NCI-H2029 treated with DMSO at 0.1 percent for 48 hours (cell line): ENCODE measurements around the gene CAMK1D.
"Not testable (repeated sequence)": the region's sequence is repeated elsewhere in the genome, so short reads cannot be mapped to it uniquely, and the experiment has no call there.

Experiments
- DNase-seq: peaks from one replicate; lab custom pipeline; 2025; lab: John Stamatoyannopoulos, UW

CAMK1D gene

DNA sequence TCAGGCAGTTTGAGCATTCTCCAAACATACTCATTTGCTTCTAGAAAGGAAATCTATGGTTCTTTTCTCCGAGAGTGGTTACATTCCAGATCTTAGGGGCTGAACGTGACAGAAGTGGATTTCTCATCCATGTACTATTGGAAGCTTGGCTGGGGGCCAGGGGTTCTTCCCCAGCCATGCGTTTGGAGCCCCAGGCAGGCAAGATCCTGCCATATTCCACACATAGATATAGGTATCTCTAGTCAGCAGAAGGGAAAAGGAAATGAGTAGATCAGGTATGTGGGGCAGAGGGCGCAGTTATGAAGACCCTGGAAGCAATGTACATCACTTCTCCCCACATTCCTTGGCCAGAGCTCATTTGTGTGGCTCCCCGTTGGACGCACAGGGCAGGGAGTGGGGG lies 352.3 kb downstream of the CAMK1D start:
- DNase-seq, result no peak

DNA sequence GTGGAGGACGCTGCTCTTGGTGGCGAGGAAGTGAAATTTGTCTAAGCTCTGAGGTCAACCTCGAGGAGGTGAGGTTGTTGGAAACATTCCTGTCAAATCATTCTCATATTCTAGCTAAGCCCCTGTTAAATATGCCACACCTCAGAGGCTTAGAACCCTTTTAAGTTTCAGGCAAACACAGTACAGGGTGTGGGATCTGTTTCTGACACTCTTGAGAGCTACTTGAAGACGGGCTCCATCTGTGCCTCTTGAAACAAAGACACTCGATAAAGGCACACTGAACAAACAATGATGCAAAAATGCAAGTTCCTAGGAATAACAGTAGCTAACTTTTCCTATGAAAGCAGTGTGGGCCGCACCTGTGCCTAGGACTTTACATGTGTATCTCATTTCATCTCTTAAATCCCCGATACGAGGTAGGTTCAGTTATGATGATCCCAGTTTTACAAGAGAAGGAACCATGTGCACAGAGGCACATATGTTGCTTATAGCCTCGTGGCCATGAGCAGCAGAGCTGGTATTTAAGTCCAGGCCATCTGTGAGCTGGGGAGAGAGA lies 352.9 kb downstream of the CAMK1D start:
- DNase-seq, result no peak

DNA sequence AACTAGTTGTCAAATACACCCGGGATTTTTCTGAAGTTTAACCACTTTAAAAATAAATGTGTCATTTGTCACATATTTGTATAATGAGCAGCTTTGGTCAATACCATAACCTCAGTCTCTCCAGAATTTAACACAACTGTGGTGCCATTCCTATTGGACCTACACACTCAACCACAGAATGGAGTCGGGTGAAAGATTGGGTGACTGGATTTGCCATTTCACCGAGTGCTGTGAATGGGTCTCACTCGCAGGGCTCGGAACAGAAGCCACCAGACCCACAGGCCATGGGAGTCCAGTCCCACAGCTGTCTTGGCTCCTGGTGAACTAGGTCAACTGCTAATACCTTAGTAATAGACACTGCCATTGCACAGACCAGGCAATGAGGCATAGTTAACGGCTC lies 353.8 kb downstream of the CAMK1D start:
- no peak for DNase-seq

DNA sequence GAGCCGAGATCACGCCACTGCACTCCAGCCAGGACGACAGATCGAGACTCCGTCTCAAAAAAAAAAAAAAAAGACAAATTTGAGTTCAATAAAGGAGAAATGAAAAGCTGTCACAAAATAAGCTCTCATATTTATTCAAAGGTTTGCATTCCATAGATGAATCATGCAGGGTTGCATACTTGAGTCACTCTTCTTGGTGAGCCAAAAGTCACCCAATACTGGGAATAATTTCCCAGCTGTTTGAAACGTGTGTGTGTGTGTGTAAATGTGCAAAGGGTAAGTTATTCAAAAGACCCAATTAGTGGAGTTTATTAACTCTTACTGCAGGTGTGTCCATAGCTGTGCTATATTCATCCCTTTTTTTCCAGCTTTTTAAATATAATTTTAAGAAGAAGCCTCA lies 354.5 kb downstream of the CAMK1D start:
- DNase-seq, result no peak

DNA sequence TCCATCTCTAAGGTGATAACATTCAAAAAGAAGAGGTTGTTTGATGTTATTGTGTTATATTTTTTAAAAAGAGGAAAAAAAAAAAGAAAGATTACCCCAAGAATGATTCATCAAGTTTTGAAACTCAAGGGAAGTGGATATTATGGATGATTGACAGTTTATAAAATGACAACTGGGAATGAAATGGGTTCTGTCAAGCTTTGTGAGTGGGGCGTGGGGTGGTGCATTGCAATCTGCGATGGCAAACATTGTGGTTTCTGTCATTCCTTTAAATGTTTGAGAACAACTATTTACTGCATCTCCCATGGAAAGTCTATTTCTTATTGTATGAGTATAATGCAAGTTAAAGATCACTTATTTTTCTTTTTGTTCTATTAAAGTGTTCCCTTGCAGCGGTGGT lies 355.1 kb downstream of the CAMK1D start:
- DNase-seq, result no peak

DNA sequence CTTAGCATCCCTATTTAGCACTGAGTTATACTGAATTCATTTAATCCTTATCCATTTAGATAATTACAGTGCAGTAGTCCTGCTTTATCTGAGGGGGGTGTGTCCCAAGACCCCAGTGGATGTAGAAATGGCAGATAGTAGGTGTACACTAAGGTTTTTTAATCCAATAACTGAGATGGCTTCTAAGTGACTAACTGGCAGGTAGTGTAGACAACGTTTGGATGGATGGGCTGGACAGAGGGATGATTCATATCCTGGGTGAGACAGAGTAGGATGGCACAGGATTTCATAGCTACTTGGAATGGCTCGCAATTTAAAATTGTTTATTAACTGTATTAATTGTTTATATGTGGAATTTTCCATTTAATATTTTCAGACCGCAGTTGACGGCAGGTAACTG lies 356.6 kb downstream of the CAMK1D start:
- DNase-seq, result no peak

DNA sequence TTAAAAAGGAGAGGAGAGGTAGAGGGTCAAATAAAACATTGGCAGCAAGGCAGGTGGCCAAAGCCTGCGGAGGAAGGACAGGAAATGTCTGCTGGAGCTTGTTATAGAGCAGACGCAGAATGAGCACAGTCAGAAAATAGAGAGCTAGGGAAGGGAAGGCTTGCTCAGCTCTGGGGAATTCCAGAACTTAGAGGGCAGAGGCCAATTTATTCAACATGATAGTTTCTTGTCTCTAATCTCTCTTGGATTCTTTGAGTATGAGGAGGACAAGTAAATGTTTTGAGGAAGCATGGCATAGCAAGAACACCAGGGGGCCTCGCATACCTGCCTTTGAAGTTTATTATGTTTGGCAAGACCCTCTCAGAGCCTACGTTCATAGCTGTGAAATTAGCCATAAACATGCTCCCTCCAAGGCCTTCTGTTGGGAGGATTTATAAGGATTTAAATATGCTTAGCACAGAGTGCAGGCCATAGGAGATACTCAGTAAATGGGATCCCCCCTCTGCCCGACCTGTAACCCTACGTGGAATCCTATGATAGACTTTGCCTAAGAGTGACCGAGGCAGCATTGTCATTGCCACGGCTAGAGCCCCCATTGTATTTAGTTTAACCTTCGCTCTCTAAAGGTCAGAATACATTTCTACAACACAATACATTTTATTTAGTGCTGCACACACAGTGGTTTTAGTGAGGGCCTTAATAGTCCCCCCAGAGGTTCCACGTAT lies 358.3 kb downstream of the CAMK1D start:
- DNase-seq, result no peak

DNA sequence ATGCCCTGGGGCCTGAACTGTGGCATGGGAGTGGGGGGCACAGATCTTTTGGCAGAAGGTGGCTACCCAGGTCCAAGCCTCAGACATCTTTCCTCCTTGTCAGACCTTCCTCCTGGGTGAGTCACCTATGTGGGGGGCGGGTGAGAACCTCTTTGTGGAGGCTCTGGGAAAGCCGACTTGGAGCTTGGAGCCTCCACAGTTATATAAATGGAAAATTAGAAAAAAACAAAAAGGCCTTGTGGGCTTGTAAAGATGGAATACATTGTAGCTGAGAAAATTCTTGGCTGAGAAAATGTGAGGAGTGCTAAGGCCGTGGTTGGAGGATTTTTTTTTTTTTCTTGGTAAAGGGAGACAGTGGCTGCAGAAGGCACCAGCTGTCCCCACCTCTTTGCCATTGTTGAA lies 359.7 kb downstream of the CAMK1D start:
- no peak for DNase-seq

DNA sequence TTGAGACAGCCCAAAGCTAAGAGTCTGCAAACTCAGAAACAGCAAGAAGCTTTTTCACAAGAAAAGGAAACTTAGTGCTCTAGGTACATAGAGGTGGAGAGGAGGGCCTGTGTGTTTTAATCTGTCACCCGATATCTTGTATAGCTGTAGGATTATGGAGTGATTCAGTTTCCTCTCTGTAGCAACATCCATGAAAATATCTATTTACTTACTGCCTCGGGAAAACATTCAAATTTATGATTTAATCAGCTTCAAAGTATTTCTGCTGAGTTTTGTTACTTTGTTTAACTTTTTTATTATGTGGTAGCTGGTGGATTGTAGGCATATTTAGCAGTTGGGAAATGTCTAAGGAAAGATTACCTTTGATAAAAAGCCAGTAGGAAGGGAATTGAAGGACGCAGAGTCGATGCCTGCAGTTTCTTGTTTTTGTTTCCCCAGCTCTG lies 360.2 kb downstream of the CAMK1D start:
- DNase-seq, result no peak

DNA sequence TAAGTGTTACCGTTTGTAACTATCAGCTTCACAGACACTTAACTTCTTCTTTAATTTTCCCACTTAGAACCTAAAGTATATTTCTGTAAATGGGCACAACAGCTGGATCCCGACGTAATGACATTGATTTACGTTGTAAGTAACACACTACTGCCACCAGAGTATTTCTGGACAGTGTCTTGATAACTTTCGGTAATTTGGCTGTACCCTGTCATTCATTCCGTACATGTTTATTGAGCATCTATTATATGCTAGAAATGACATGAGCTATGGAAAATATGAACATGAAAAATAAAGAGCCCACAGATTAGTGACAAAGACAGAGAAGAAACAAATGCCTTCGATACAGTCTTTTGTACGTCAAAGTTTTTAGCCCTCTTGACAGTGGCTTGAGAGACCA lies 360.8 kb downstream of the CAMK1D start:
- no peak for DNase-seq

DNA sequence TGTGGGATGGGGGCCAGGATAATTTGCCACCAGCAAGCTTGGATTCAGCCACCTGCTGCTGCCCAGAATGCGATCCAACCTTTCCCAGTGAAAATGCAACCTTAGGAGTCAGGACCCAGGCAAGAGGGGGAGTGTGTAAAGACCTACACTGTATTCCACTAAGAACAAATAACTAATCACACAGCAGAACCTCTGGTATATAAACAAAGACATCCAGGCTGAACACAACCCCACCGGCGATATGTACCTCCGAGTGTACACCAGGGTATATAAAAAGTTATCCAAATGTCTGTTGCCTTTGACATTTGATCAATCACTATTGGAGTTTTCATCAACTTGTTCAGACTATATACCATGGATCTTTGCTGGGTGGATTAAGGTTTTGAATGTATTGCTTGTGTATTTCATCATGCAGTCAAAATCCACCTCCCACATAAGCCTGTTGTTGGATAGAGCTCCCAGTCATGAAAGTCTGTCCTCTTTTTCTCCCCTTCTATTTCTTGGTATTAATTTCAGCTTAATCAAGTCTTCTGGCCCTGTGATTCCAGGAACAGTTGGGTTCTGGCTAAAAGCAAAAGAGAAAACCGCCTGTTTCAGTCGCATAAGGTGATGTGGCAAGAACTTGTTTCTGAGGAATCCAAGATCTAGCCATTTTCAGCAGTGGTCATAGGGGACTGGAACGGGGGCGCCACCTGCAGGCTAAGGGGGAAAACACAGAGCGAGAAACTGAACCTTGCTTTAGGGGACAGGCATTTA lies 361.4 kb downstream of the CAMK1D start:
- DNase-seq, result peak; percentile 29

DNA sequence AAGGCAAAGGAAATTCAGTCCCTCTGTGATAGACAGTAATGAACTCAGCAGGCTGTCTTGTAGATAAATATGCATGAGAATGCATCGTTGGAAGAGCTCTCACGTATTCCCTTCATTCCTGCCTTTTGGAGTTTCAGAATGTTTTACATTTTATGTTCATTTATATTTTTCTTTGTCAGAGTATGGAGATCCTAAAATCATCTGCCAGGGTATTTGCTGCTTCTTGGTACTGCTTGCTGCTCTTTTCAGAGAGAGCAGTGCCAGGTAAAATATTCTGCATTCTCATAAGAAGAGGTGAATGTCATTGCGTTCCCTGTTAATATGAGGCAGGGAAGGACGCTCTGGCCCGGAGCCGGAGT lies 362.0 kb downstream of the CAMK1D start:
- no peak for DNase-seq

DNA sequence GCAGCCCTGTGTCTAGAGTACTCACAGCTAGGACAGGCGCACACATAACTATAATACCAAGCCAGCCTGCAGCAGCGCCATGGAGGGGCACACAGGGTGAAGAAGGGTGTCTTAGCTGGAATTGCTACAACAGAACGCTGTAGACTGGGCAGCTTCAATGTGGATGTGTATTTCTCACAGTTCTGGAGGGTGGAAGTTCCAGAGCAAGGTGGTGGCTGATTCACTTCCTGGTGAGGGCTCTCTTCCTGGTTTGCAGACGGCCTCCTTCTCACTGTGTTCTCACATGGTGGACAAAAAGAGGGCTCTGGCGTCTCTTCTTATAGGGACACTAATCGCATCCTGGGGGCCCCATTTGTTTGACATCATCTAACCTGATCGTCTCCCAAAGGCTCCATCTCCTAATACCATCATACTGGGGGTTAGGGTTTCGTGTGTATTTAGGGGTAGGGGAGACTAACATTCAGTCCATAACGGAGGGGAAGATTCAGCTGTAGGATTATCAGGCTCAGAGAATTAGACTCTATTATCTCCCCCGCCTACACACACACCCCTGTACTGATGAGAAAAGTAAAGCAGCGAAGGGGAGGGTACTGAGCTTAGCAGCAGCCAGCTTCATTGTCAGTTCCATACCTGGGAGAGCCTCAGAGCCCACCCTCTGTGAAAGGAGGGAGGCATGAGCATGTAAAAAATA lies 363.1 kb downstream of the CAMK1D start:
- no peak for DNase-seq

DNA sequence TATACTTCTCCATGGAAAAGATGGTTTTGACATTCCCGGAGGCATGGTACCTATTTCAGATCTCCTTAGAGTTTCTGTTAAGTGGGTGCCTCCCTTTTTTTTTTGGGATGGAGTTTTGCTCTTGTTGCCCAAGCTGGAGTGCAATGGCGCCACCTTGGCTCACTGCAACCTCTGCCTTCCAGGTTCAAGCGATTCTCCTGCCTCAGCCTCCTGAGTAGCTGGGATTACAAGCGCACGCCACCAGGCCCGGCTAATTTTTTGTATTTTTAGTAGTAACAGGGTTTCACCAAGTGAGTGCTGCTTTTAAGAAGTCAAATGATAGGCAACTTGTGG lies 363.6 kb downstream of the CAMK1D start:
- DNase-seq, result not testable (repeated sequence)

DNA sequence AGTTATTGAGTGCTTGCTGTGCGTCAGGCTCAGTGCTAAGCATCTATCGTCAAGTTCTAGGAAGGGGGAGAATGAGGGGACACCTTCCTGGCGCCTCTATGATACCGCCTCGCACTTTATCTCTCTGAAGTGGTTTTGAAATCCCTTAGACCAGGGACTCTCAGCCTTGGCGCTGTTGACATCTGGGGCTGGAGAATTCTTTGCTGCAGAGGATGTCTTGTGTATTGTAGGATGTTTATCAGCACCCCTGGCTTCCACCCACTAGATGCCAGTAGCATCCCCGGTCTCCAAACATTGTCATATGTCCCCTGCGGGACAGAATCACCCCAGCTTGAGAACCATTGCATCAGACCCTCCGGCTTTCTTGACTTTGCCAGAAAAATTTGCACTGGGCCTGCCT lies 366.7 kb downstream of the CAMK1D start:
- DNase-seq, result no peak

DNA sequence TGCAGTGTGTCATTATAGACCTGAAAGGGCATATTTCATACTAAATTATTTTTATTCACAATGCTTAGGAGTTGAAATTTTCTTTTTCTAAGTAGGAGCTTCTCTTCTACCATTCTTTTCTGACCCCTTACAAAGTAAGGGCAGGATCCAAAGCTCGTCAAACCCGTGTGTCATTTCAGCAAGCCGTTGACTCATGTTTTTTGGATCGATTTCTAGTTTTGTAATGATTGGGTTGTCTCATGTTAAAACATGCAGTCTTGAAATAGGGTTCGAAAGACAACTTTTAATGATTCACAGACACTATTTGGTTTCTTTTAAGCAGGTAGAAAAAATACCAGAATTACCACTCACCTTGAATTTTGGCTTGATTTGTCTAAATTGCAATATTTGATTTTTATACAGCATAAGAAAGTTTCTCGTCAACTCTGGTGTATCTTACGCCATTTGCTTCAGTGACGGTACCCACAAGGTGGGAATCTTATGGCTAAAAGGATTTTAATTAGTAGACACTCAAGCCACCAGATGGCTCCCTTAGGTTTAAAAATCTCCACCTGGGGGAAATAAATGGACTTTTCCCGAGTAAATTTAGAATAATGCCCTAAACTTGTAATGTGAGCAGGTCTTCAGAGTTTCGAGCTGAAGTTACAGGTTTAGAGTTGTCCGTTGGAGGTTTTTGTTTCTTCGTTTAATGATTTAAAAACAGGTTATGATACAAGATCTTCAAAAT lies 368.8 kb downstream of the CAMK1D start:
- no peak for DNase-seq

DNA sequence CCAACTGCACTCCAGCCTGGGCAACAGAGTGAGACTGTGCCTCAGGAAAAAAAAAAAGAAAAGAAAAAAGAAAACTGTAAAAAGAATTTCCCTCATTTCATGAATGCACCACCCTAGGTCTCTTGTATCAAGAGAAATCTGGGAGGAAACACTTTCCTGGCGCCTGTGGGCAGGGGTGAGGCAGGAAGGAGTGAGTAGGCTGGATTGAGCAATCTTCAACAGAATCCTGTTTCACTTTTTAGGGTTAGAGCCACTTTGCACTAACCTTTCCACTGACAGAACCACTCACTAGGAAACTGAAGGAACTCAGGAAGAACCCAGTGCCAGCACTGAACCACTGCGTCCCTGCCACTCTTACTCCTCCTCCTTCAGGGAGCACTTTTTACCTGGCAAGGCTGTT lies 370.0 kb downstream of the CAMK1D start:
- DNase-seq, result no peak

DNA sequence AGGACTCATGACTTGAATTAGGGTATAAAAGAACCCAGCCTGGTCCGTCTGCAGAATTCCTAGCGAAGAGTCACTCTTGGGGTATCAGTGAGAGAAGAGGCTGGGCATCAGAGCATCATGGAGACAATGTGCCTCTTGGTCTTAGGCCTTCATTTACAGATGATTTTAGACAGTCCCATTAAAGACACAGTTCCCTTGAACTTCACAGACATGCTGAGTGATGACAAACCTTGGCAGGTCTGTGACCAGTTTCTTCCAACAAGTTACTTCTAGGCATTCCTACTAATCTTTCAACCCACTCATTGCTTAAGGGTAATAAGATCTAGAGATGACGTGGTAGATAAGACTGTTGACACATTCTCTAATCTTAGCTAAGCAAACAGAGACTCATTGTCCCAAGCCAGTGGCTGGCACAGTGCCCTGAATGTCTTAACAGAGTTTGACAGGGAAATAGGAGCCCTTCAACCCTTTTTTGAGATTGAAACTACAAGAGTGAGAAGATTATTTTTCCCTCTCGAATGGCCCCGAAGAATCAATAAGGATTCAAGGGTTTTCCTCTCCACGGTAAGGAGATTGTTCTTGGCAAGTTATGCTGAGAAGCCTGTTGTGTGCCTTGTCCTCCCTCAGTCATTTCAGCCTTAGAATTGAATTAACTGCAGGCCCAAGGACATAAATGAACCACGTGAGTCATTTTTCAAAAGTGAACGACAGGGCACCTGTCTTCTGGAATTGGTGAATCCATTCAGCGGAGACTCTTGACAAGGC lies 371.1 kb downstream of the CAMK1D start:
- DNase-seq, result peak; percentile 39

DNA sequence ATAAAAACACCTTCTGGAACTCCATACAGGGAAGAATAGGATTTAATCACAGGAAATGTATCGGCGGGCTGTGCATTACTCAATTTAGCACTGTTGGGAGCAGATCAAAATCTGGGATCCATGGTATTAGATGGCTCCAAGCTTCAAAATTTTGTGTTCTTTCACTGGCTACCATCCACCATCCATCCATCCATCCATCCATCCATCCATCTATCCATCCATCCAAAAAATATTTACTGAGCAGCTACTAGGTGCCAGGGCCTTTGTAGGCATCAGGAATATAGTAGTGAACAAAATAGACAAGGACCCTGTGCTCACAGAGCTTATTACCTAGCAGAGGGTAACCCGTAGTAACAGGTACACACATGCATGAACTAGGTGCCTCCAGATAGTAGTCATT lies 372.0 kb downstream of the CAMK1D start:
- DNase-seq, result no peak

DNA sequence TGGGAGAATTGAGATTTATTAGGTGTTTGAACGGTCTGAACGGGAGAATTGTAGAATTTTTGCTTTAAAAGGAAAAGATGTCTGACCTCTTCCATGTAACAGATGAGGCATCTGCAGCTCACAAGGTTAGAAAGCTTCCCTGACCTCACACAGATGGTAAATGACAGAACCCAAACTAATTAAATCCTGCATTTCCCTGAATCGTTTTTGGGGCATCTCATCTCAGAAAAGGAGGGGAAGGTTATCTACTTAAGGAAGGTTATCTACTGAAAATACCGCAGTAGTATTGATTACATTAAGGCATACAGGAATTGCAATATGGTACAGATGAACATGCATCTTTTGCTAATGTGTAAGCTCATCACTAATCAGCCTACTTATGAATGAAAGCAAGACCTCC lies 373.9 kb downstream of the CAMK1D start:
- DNase-seq, result no peak

DNA sequence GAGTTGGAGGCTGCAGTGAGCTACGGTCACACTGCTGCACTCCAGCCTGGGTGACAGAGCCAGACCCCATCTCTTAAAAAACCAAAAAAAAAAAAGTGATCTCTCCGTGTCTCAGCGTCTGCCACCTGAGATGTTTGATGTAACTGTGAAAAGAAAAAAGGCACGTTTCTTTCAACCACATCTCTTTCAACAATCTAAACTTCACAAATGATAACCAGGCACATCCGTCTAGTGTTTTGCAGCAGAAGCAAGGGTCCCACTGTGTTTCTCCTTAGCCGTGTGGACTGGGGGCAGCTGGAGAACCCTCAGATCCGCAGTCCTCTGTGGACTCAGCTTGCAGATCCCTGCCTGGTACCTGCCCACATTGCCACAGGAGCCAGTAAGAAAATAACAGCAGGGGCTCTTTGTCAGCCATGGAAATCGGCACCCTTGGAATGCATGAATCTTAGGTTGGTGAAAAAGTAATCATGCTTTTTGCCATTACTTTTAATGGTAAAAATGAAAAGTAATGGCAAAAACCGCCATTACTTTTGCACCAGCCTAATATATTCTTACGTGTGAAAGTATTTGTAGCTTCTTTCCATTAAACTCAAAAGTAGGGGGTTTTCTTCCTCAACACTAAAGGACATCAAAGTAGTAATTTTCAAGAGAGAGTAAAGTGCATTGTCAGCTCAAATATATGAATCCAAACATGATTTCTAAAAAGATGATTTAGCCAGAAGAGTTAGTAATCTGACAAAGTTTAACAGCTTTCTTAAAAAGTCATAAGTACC lies 375.6 kb downstream of the CAMK1D start:
- no peak for DNase-seq
